ENCODE measurements around the gene GTF2E1.
"Not testable (repeated sequence)": the region's sequence is repeated elsewhere in the genome, so short reads cannot be mapped to it uniquely, and the experiment has no call there.

Gene GTF2E1

DNA sequence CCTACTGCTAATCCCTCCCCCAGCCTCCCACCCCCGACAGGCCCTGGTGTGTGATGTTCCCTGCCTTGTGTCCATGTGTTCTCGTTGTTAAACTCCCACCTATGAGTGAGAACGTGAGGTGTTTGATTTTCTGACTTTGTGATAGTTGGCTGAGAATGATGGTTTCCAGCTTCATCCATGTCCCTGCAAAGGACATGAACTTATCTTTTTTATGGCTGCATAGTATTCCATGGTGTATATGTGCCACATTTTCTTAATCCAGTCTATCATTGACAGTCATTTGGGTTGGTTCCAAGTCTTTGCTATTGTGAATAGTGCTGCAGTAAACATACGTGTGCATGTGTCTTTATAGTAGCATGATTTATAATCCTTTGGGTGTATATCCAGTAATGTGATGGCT lies 16.0 kb downstream of the GTF2E1 start:
- DNase-seq, result not testable (repeated sequence)

DNA sequence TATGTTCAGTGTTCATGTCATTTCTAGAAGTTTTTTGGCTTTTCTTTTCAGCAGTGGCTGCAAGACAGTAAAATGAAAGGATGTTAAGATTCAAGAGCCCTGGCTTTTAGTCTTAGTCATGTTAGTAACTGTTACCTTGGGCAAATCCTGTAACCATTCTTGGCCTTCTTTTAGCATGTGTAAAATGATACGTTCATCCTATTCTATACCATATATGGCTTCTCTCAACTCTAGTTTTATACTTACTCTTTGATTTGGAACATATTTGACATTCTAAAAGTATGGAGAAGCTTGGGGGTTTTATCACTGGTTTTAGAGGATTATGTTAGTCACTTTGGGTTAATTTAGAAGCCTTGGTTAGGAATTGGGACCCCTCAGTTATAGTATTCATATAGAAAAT lies 20.1 kb downstream of the GTF2E1 start:
- DNase-seq, result no peak

DNA sequence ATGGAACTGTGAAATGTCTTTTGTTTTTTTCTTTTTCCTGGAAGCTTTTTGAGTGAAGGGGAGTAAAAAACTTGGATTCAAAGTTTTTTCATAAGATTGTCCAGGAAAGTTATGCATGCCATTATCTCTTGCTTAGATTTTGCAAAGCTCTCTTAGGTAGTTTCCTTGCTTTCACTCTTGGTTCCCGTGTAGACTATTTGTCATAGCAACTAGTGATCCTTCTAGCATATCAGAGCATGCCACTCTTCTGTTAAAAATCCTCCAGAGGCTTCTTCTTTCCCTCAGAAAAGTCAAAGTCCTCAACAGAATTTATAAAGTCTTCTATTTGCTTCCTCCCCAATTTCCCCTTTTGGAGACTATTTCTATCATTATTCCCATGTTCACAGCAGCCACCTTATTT lies 21.1 kb downstream of the GTF2E1 start:
- no peak for DNase-seq

DNA sequence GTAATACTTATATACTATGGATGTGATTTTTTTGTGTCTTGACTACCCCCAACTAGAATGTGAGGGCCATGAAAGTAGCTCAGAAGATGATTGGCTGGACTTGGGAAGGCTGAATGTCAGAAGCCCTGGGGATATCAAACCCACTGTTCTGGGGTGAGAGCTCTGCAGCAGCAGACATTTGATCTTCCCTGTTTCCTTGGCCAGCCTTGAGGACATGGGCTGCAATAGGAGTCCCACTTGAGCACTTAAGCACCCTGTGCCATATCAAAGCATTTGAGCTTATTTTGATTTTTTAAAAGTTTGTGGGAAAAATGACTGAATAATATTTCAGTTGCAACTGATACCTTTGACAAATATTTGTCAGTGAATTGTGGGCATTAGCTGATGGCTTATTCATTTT lies 21.7 kb downstream of the GTF2E1 start:
- DNase-seq, result no peak

DNA sequence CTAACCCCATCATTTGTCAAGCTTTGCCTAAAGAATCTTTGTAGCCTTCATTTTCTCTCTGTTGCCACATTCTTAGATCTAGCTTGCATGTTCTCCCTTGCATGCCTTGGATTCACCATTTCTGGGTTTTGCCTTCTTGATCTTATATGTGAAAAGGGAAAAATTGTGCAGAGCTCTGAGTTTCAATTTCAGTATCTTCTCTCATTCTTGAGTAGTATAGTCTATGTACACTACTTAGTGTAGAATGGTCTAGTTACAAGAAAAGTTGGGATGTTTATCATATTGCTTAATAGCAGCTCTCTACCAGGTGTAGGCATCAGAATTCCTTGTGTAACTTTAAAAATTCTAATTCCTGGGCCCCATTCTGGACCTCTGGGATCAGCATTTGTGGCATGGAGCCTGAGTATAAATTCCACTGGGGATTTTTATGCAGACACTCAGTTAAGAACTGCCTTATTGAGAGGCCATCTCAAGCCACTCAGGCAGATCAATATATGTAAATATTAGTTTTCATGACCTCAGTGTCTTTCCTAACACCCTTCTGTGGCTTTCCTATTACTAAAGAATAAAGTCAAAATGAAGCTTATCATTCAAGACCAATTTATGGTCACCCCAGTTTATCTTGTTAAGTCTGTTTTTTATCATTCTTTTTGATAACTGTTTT lies 23.4 kb downstream of the GTF2E1 start:
- DNase-seq, result no peak

DNA sequence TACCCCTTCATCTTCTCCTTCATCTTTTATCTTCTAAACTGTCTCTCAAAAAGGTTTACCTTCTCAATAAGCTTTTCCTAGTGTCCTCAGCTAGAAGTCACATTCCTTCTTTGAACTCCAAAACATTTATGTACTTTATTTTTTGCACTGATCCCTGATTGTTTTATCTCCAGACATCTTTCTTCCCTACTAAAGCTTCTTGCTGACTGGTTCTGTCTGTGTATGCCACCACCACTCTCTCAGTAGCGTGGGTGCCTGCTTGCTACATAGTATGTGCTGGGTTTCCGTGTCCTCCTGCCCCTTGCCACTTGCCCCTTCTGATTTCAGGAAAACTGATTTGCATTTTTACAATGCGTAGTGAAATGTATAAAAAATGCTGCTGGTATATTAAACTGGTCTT lies 24.0 kb downstream of the GTF2E1 start:
- no peak for DNase-seq

DNA sequence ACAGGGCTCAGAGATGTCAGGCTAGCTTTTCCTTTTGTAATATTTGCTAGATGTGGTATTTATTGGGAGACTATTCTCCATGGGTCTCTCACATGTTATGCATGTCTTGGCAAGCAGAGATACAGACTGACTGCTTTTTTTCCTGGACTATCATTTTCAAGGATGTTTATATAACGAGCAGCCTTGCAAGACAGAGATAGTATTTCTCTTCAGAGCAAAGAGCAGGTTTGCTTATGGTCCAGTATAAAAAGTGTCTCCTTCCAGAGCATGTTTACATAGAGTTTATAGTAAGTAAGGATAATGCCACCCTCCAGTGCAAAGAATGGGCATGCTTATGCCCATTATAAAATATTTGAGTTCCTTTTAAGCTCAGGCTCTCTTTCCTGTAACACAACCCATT lies 24.6 kb downstream of the GTF2E1 start:
- no peak for DNase-seq

DNA sequence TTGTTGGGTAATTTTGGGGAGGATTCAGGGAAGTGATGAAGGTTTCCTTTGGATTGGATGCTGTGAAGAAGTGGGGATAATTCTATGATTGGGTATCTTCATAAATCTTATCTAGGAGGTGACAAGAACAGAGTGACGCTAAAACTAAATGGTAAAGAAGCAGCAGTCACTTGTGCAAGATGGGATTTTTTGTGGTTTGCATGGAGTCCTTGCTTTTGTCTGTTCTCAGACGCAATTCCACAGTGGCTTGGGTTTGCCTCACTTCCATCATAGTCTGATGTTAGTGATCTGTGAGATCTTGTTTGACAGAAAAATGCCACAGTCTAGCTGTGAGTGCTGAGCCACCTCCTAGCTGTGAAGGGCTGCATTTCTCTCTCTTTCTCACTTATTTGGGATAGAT lies 26.9 kb downstream of the GTF2E1 start:
- no peak for DNase-seq

DNA sequence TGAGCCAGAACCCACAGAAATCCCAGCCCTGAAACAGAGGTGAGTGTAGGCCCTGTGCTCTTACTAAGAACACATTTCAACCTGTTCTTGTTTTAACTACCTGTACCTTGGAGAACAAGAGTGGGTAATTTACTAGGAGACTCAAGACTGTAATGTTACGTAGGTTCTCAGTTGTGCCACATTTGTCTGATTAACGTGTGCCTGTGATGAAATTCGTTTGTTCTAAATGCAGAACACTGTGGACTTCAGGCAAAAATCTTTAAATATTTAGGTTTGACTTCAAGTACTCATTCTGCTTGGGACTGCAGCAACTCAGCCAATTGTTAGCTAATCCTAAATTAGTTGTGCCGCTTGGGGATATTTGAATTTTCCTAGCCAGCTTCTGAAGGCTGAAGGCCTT lies 28.3 kb downstream of the GTF2E1 start:
- no peak for DNase-seq

DNA sequence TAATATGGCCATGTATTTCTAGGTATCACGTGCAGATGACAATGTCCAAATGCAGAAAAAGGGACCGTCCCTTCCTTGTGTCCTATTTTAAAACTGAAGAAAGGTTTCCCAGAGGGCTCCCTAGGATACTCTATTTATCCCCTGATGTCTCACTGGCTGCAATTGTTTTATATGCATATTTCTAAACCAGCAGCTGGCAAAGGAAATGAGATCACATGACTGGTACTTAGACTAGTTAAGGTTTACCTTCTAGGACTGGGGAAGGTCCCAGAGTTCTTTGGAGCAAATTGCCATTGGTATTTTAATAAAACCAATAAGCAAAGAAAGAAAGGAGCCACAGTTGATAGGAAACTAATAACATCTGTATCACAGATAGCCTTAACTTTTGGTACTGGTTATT lies 29.5 kb downstream of the GTF2E1 start:
- DNase-seq, result no peak

DNA sequence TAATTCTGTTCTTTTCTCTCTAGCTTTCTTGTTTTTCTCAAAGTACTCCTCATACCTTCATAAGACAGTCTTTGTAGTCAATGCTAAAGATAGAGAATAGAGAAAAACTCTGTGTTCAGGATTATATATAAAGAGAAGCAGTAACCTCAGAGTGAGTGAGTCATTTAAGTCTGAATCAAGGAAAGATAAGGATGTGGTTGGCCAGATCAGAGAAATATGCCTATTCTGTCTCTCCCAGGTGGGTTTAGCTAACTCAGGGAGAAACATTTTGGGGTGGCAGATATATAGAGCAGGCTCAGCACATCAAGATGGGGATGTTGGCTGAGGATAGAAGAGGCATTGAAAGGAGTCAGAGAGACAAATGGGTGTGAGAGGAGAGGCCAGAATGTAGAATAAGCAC lies 31.4 kb downstream of the GTF2E1 start:
- no peak for DNase-seq

DNA sequence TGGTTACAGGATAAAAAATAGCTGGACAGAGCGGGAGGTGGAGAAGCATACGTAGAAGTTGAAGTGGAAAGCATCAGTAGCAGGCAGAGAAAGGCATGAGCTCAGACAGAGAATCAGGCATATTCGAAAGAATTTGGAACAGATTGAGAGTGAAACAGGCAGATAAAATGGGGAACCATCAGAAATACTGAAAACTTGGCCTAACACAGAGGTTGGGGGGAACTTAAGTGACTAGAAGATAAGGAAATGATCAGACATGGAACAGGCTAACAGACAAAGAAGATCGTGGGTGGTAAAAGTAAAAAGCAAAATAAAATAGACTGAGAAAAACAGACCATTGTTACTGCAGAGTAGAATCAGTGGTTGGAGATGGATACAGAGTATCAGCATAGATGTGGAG lies 32.9 kb downstream of the GTF2E1 start:
- no peak for DNase-seq

DNA sequence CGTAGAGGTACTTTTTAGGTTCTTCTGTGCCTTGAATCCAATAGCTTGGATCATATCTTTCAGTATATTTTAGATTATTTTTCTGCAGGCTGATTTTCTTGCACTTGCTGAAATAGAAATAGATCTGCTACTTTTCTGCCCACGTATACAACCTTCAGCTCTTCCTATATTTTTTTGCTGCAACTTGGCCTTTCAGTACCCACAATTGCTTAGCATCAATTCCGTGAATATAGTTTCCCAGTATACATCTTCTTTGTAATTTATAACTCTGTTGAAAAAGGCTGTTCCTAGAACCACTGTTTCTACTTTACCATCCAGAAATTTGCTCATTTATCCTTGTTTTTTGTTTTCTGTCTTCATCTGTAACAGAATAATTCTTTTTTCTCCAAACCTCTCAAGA lies 36.2 kb downstream of the GTF2E1 start:
- no peak for DNase-seq

DNA sequence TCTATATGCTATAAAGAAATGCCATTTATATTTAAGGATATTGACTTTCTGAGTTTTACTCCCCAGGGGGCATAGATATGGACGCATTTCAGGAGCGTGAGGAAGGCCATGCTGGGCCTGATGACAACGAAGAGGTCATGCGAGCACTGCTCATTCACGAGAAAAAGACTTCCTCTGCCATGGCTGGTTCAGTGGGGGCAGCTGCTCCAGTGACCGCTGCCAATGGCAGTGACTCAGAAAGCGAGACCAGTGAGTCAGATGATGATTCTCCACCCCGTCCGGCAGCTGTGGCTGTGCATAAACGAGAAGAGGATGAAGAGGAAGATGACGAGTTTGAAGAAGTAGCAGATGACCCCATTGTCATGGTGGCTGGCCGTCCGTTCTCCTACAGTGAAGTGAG lies 38.4 kb downstream of the GTF2E1 start:
- DNase-seq, result no peak

DNA sequence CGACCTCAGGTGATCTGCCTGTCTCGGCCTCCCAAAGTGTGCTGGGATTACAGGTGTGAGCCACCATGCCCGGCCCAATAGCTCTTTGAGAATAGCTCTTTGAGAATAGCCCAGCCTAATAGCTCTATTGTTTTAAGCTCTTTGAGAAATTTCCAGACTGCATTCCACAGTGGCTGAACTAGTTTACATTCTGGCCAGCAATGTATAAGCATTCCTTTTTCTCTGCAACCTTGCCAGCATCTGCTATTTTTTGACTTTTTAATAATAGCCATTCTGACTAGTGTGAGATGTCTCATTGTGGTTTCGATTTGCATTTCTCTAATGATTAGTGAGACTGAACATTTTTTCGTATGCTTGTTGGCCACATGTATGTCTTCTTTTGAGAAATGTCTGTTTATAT lies 43.3 kb downstream of the GTF2E1 start:
- DNase-seq, result not testable (repeated sequence)

DNA sequence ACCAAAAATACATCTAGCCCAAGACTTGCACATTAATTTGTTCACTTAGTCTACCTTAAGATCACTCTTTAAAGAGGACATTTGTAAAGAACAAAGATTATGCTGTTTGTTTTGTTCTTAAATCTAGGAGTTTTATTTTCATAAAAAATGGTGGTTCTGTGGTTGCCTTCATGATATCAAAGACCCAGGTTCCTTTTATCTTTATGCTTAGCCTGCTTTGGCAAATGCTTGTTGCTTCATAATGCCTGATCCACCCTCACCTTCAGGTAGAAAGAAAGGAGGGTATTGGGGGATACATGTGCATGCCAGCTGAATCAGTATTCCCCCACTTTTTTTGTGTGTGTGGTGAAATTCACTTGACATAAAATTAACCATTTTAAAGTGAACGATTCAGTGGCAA lies 48.5 kb downstream of the GTF2E1 start:
- DNase-seq, result no peak

DNA sequence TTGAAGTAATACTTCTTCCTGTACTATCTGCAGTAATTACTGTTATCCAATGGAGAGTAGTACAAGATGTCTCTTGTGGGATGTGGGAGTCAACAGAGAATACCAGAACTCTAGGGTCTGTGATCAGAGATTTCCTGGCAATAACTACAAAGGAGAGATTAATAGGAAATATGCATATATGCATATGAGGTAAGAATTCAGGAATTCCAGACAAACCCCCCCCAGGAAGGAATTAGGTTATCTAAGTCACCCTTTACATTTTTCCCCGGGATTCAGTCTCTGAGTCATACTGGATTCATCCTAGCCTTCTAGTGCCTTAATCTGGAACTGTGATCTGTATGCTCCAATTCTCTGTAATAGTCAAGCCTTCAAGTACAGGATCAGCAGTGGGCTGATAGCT lies 49.4 kb downstream of the GTF2E1 start:
- no peak for DNase-seq

DNA sequence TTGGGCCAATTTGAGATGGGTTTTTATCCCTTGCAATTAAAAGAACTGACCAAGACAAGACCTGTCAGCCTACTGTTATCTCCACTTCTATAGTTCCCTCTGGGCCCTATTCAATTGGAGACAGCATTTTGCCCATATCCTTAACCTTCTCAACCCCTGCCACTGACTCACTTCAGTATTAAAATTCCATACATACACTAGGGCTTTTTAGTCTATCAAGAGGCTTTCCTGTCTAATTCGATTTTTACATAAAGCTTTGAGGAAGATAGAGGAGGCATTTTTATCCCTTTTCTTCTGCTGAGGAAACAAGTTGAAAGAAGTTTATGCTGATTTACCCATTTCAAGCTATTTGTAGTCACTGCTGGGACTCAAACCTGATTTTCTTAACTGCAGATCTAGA lies 51.1 kb downstream of the GTF2E1 start:
- DNase-seq, result no peak

DNA sequence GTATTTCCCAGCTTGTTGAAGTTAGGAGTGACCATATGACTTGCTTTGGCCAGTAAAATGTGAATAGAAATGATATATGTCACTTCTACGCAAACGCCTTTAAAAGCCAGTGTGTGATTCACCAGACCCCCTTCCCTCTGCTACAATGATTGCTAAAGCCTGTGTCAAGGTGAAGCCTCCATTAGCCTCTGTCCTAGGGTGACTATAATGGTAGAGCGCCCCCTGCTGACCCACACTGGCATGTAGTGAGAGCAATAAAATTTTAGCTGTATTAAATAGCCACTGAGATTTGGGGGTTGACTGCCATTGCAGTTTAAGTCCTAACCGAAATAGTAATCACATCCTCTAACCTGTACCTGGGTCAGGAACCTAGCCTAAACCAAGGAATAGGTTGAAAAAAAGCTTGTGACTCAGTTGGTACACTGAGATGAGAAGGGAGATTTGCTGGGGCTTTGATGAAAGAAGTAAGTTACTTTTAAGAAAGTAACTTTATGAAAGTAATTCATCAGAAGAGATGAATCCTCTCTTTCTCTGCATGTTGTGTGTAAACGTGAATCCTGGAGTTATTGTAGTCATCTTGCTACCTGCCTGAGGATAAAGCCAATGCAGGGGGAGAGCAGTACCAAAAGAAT lies 52.6 kb downstream of the GTF2E1 start:
- DNase-seq, result peak; percentile 79

DNA sequence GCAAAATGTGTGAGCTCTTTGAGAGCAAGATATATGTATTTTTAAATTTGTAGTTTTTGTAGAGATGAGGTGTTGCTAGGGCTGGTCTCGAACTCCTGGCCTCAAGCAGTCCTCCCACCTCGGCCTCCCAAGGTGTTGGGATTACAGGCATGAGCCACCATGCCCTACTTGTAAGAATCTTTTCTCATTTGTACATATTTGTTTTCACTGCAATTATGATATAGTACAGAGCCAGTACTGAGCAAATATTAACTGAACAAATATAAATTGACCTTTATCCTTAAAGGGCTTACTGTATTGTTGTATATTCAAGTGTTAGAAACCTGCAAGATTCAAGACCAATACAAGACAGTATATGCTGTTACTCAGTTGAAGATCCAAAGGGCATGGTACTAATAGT lies 53.4 kb downstream of the GTF2E1 start:
- DNase-seq, result no peak

DNA sequence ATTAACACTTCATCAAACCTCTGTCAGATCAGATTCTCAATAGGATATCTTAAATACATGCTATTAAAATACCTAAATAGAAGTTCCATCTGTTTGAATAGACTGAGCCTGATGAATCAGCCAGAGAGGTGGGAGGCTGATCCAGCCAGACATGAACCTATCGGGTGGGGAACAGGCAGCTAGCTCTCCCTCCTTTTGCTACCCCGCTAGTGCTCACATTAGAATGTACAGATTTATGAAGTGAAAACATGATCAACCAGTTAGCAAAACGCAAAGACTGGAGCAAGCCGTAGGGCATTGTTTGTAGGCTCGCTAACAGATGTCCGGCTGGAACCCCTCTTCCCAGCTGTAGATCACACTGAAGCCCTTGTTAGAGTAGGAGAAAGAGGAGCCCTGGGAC lies 54.4 kb downstream of the GTF2E1 start:
- DNase-seq, result no peak

DNA sequence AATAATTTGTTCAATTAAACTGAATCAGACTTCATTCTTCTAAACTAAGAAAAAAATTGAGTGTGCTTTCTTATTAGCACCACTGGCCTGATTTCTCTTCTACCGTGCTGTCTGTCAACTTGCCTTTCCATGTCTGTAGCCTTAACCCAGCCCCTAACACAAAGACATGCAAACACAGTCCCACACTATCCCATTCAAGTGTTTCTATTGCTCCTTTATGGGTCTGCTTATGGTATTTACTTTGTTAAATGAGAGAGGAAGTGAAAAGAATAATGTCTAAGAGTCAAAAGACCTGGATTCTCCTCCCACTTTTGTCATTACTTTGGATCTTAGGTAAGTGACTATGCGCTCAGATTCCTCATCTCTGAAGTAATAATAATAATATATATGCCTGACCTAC lies 55.3 kb downstream of the GTF2E1 start:
- DNase-seq, result no peak

DNA sequence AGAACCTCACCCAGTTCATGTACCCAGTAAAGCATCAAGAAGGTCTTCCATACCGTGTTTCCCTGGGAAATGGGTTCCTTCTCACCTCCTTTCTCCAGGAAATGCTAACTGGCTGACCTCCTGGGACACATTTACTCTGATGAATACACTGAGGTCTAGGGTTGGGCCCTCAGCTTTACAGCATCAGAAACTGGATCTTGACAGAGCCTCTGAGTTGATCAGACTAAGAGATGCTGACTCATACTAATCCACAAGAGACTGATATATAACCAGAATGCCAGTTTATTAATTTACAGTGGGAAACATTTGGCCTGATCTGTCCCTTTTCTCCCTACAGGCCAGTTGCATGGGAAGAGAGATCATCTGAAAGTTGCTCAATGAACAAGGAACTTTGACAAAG lies 55.8 kb downstream of the GTF2E1 start:
- no peak for DNase-seq

DNA sequence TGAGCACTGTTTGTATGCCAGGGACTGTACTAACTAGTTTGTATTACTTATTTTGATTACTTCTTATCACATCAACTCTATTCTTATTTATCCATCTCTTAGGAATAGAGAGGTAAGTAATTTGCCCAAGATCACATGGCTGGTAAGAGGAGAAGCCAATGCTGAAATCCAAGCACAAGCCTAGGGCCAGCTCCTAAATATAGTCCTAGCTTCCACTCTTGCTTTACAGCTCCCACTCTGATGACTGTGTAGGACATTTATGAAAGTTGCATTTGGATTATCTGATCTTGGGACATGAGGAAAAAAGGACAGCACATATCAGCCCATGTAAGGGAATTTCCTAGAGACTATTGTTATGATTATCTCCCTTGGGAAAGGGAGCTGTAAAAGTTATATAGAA lies 58.1 kb downstream of the GTF2E1 start:
- DNase-seq, result no peak

DNA sequence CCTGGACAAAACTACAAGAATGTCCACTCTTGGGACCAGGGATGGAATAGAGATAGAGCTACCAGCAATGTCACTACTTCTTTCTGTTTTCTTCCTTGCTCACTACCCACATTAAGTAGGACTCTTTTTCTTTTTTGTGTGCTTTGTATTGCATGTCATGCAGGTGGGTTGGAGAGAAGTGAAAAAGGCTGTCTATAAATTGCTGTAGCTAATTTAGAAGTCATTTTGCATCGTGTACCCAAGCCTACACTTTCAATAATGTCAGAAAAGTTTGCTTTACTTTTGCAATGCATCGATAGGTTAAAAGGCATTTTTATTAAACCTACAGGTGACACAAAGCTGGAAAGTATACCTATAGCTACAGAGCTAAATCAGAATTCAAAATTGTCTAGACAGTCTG lies 58.9 kb downstream of the GTF2E1 start:
- DNase-seq, result no peak

All from activated CD4-positive, CD25-positive, alpha-beta regulatory T cell treated with anti-CD3 and anti-CD28 coated beads, Interleukin-2, amount 50 U/mL, for 72 hours (primary cell).